ENCODE measurements around the gene GALNT2.

GALNT2 gene

DNA sequence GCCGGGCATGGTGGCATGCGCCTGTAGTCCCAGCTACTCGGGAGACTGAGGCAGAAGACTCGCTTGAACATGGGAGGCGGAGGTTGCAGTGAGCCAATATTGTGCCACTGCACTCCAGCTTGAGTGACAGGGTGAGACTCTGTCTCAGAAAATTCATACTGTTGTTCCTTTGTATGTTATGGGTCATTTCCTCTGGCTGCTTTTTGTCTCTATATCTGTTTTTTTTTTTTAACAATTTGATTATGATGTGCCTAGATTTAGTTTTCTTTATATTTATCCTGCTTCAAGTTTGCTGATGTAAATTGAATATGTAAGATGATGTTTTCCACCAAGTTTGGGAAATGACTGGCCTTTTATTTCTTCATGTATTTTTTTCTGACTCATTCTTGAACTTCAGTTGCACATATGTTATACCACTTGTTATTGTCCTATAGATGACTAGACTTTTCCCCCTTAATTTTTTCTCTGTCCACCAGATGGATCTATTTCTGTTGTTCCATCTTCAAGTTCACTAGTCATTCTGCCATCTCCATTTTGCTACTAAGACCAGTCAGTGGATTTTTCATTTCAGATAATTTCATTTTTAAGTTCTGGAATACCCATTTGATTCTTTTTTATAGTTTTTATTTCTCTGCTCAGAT lies 173.5 kb downstream of the GALNT2 start:
- TF ChIP-seq, protein P1, sequence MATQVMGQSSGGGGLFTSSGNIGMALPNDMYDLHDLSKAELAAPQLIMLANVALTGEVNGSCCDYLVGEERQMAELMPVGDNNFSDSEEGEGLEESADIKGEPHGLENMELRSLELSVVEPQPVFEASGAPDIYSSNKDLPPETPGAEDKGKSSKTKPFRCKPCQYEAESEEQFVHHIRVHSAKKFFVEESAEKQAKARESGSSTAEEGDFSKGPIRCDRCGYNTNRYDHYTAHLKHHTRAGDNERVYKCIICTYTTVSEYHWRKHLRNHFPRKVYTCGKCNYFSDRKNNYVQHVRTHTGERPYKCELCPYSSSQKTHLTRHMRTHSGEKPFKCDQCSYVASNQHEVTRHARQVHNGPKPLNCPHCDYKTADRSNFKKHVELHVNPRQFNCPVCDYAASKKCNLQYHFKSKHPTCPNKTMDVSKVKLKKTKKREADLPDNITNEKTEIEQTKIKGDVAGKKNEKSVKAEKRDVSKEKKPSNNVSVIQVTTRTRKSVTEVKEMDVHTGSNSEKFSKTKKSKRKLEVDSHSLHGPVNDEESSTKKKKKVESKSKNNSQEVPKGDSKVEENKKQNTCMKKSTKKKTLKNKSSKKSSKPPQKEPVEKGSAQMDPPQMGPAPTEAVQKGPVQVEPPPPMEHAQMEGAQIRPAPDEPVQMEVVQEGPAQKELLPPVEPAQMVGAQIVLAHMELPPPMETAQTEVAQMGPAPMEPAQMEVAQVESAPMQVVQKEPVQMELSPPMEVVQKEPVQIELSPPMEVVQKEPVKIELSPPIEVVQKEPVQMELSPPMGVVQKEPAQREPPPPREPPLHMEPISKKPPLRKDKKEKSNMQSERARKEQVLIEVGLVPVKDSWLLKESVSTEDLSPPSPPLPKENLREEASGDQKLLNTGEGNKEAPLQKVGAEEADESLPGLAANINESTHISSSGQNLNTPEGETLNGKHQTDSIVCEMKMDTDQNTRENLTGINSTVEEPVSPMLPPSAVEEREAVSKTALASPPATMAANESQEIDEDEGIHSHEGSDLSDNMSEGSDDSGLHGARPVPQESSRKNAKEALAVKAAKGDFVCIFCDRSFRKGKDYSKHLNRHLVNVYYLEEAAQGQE (IDR thresholded peaks at IDR 0.05; ENCODE audit: insufficient read depth in 1 of 2, low read depth in 2 of 2, low read length in 2 of 2) = no peak
- TF ChIP-seq POLR2AphosphoS5 (IDR thresholded peaks at IDR 0.05; ENCODE audit: low read depth, low read length) (no peak), SIN3A (IDR thresholded peaks at IDR 0.05; ENCODE audit: borderline replicate concordance, insufficient read depth, low read length) (no peak), FOXP2 (optimal IDR thresholded peaks at IDR 0.05; ENCODE audit: borderline replicate concordance, extremely low read depth, extremely low read length, insufficient read depth) (no peak), TAF1 (IDR thresholded peaks at IDR 0.05; ENCODE audit: borderline replicate concordance, insufficient read depth, low read length) (no peak)

- TF ChIP-seq TAF1 (IDR thresholded peaks at IDR 0.05; ENCODE audit: borderline replicate concordance, insufficient read depth, low read length) (no peak), FOXP2 (optimal IDR thresholded peaks at IDR 0.05; ENCODE audit: borderline replicate concordance, extremely low read depth, extremely low read length, insufficient read depth) (no peak), POLR2AphosphoS5 (IDR thresholded peaks at IDR 0.05; ENCODE audit: low read depth, low read length) (no peak), SIN3A (IDR thresholded peaks at IDR 0.05; ENCODE audit: borderline replicate concordance, insufficient read depth, low read length) (no peak)
- TF ChIP-seq, protein P1 (IDR thresholded peaks at IDR 0.05; ENCODE audit: insufficient read depth in 1 of 2, low read depth in 2 of 2, low read length in 2 of 2) = no peak
These were observed 175.3 kb downstream of the GALNT2 start for GRCh38 chr1:230242326-230242725.

DNA sequence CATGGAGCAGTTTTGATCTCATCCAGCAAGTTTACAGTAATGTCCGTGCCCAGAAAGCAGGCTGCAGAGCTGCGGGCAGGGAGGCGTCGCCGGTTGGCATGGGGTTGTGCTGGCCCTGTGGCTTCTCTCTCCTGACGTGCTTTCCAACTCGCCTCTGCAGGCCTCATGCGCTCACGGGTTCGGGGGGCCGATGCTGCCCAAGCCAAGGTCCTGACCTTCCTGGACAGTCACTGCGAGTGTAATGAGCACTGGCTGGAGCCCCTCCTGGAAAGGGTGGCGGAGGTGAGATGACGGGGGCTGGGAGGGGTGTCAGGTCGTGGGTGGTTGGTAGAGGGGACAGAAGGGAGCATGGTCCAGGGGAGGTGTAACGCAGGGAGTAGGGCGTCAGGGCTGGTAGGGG lies 176.1 kb downstream of the GALNT2 start:
- TF ChIP-seq TAF1 (IDR thresholded peaks at IDR 0.05; ENCODE audit: borderline replicate concordance, insufficient read depth, low read length) (no peak), SIN3A (IDR thresholded peaks at IDR 0.05; ENCODE audit: borderline replicate concordance, insufficient read depth, low read length) (no peak), FOXP2 (optimal IDR thresholded peaks at IDR 0.05; ENCODE audit: borderline replicate concordance, extremely low read depth, extremely low read length, insufficient read depth) (no peak), POLR2AphosphoS5 (IDR thresholded peaks at IDR 0.05; ENCODE audit: low read depth, low read length) (no peak)
- TF ChIP-seq, protein P1 (IDR thresholded peaks at IDR 0.05; ENCODE audit: insufficient read depth in 1 of 2, low read depth in 2 of 2, low read length in 2 of 2) = no peak

GRCh38 chr1:230243583-230244353 lies 176.7 kb downstream of the GALNT2 start:
- no peak for TF ChIP-seq TAF1 (IDR thresholded peaks at IDR 0.05; ENCODE audit: borderline replicate concordance, insufficient read depth, low read length)
- no peak for TF ChIP-seq POLR2AphosphoS5 (IDR thresholded peaks at IDR 0.05; ENCODE audit: low read depth, low read length)
- no peak for TF ChIP-seq SIN3A (IDR thresholded peaks at IDR 0.05; ENCODE audit: borderline replicate concordance, insufficient read depth, low read length)
- no peak for TF ChIP-seq FOXP2 (optimal IDR thresholded peaks at IDR 0.05; ENCODE audit: borderline replicate concordance, extremely low read depth, extremely low read length, insufficient read depth)
- TF ChIP-seq, protein P1 (IDR thresholded peaks at IDR 0.05; ENCODE audit: insufficient read depth in 1 of 2, low read depth in 2 of 2, low read length in 2 of 2) = no peak
